ENCODE results near the gene PTP4A2.

The PTP4A2 gene

GRCh38 chr1:31857863-31858262, 80.3 kb downstream of the PTP4A2 start:
- DNase-seq = no peak
